ENCODE results near the gene P2RX6.
"Not testable (repeated sequence)": the region's sequence is repeated elsewhere in the genome, so short reads cannot be mapped to it uniquely, and the experiment has no call there.

Gene P2RX6

GRCh38 chr22:21043860-21044535, 29.0 kb downstream of the P2RX6 start:
- TF ChIP-seq, protein P1, sequence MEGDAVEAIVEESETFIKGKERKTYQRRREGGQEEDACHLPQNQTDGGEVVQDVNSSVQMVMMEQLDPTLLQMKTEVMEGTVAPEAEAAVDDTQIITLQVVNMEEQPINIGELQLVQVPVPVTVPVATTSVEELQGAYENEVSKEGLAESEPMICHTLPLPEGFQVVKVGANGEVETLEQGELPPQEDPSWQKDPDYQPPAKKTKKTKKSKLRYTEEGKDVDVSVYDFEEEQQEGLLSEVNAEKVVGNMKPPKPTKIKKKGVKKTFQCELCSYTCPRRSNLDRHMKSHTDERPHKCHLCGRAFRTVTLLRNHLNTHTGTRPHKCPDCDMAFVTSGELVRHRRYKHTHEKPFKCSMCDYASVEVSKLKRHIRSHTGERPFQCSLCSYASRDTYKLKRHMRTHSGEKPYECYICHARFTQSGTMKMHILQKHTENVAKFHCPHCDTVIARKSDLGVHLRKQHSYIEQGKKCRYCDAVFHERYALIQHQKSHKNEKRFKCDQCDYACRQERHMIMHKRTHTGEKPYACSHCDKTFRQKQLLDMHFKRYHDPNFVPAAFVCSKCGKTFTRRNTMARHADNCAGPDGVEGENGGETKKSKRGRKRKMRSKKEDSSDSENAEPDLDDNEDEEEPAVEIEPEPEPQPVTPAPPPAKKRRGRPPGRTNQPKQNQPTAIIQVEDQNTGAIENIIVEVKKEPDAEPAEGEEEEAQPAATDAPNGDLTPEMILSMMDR (IDR thresholded peaks at IDR 0.05; ENCODE audit: low read depth, low read length), result no peak
- no peak overlapping the region for H3K4me3 ChIP-seq (ENCODE audit: low read depth, low read length)

DNA sequence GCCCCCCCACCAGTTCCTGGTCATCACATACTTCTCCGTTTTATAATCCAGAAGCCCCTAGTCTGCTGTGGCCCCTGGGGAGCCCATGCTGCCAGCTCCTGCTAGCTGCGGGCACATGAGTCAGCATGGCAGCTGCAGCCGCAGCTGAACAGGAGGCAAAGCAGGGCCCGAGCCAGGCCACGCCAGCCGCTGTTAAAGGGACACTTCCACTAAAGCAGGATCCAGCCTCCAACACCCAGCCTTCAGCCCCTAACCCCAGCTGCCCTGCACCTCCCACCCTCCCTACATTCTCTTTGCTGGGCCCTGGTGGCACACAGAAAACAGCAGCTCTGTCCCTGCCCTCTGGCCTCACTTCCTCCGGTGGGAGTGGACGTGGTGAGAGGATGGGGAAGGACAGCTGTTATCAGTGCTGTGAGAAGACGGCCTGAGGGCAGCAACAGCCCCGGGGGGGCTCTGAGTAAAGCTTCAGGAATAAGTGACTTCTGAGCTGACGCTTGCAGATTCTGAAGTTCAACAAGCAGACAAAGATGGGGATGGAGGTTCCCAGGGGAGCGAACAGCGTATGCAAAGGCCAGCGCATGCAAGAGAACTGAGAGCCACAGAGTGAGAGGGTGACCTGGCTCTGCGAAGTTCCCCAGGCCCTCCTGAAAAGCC, 30.1 kb downstream of the P2RX6 start:
- TF ChIP-seq, protein P1 (IDR thresholded peaks at IDR 0.05; ENCODE audit: low read depth, low read length), result no peak
- peak overlapping the region; percentile 50 for H3K4me3 ChIP-seq (ENCODE audit: low read depth, low read length)

GRCh38 chr22:21045585-21046294, 30.8 kb downstream of the P2RX6 start, which contains the start of gene LRRC74B:
Gene LRRC74B (plus strand): TSS chr22:21045946. CDS start chr22:21045987, 41 bp downstream.
- H3K4me3 ChIP-seq (ENCODE audit: low read depth, low read length), result peak within 1 kb of the TSS; percentile 50
- TF ChIP-seq, protein P1 (IDR thresholded peaks at IDR 0.05; ENCODE audit: low read depth, low read length), result no peak

DNA sequence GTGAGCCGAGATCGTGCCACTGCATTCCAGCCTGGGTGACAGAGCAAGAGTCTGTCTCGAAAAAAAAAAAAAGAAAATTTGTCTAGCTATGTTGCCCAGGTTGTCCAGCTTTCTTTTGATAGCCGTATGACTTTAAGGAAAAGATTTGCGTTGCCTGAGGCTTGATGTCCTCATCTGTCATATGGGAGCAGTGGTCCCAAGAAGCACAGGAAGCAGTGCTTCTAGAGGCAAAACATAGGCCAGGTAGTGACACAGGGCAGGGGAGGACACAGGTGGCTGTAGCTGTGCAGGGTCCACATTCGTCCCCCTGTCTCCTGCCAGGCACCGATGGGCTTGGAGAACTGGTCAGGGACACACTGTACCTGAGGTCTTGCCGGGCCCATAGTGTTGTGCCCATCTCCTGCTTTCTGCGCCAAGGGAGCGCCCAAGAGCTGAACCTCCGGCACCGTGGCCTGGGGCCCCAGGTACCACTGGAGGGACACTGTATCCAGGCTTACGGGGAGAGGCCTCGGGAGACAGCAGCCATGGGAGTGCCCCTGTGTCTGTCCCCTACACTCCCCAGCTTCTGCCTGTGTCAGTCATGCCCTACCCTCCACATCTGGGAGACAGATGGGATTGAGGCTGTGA, 32.2 kb downstream of the P2RX6 start:
- TF ChIP-seq, protein P1 (IDR thresholded peaks at IDR 0.05; ENCODE audit: low read depth, low read length), result no peak
- H3K4me3 ChIP-seq (ENCODE audit: low read depth, low read length), result no peak overlapping the region

- TF ChIP-seq, protein P1 (IDR thresholded peaks at IDR 0.05; ENCODE audit: low read depth, low read length), result no peak
- no peak overlapping the region for H3K4me3 ChIP-seq (ENCODE audit: low read depth, low read length)
Measured at GRCh38 chr22:21047730-21048129, 32.8 kb downstream of the P2RX6 start.

GRCh38 chr22:21048448-21048847, 33.5 kb downstream of the P2RX6 start:
- not testable (repeated sequence) for H3K4me3 ChIP-seq (ENCODE audit: low read depth, low read length)

- H3K4me3 ChIP-seq (ENCODE audit: low read depth, low read length), result not testable (repeated sequence)
Measured at GRCh38 chr22:21048965-21049364, 34.0 kb downstream of the P2RX6 start.

All from WI38 (cell line).